Testis (tissue), 2 donors: Measurements from ENCODE around the gene LENEP.

Source experiments
- POLR2A ChIP-seq: fragments of 450-650 bp; IDR thresholded peaks from one replicate; pipeline ENCODE4 v1.6.1; 2017; ENCODE audit warnings: antibody characterized with exemption, mild to moderate bottlenecking, moderate library complexity
- TF ChIP-seq, protein P1 (sequence below), 3 experiments: fragments of 450-650 bp in 2 of 3; fragments of 200-600 bp in 1 of 3; sonication (generic) in 1 of 3; IDR thresholded peaks; one replicate each; pipeline ENCODE4 v1.5.1; 2016 to 2019; ENCODE audit warnings: antibody characterized with exemption in 3 of 3, mild to moderate bottlenecking in 2 of 3, moderate library complexity in 1 of 3

DNA sequence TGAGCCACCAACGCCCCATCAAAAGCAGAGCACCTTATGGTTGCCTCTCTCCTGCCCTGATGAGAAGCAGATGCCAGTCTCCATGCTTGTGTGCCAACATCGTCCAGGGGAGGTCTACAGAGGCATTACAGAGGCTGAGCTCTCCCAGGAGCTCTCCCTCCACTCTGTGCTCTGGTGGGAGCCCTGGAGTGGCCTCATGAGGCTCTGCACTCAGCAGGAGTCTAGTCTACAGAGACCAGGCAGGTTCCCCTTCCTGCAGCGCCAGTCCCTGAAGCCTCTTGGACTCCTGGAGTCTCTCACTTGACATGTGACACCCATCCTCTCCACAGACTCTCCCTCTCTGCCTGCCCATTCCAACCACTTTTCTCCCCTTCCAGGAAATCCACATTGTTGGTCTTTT is 43.7 kb downstream of the LENEP start:
- TF ChIP-seq, protein P1, sequence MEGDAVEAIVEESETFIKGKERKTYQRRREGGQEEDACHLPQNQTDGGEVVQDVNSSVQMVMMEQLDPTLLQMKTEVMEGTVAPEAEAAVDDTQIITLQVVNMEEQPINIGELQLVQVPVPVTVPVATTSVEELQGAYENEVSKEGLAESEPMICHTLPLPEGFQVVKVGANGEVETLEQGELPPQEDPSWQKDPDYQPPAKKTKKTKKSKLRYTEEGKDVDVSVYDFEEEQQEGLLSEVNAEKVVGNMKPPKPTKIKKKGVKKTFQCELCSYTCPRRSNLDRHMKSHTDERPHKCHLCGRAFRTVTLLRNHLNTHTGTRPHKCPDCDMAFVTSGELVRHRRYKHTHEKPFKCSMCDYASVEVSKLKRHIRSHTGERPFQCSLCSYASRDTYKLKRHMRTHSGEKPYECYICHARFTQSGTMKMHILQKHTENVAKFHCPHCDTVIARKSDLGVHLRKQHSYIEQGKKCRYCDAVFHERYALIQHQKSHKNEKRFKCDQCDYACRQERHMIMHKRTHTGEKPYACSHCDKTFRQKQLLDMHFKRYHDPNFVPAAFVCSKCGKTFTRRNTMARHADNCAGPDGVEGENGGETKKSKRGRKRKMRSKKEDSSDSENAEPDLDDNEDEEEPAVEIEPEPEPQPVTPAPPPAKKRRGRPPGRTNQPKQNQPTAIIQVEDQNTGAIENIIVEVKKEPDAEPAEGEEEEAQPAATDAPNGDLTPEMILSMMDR (IDR thresholded peaks at IDR 0.05): no peak
- no peak for TF ChIP-seq POLR2A
